ENCODE data around the gene KCNG3. TPM values are rescaled to one million over a fixed set of nuclear protein-coding genes. Genes with fewer than 3 reads are reported as not detected.

The KCNG3 gene
- total RNA-seq, 1 experiment from 2014 or later: 1.5 TPM

GRCh38 chr2:42421601-42422239, 72.1 kb downstream of the KCNG3 start:
- no peak overlapping the region for H3K4me3 ChIP-seq (replicated peaks in 1 of 2; ENCODE audit: low read depth in 1 of 2, low read length in 2 of 2)
- POLR2A ChIA-PET: no interaction called here
- no peaks in the 10 kb centered on the region for H4K20me1 ChIP-seq (ENCODE audit: insufficient read depth)
- no peaks in the 10 kb centered on the region for H3K27me3 ChIP-seq (ENCODE audit: insufficient read depth, low read length)
- TF ChIP-seq EZH2 (IDR thresholded peaks at IDR 0.05): no peak
- 0 out of 2 replicates have a peak, but pooled peaks have one; percentile 8 for TF ChIP-seq RAD21 (IDR thresholded peaks at IDR 0.05; ENCODE audit: low read depth)
- intact Hi-C loops (cut with micrococcal nuclease): no loop called here
- H3K79me2 ChIP-seq (ENCODE audit: insufficient read depth, low read length): no peaks in the 10 kb centered on the region
- no peaks in the 10 kb centered on the region for H3K36me3 ChIP-seq (ENCODE audit: control insufficient read depth in 1 of 2, insufficient read depth in 2 of 2, low read length in 2 of 2)
- H3K4me2 ChIP-seq (ENCODE audit: low read length): peak overlapping the region; percentile 70
- CTCF ChIA-PET: no interaction called here
- DNase-seq (ENCODE audit: low read depth, low spot score): no peak
- no TSS peak for BruUV-seq (replicated peaks)
- peak overlapping the region; percentile 55; the same call in 1 of the 2 replicates for H3K27ac ChIP-seq (ENCODE audit: low read depth, low read length)
- no peaks in the 10 kb centered on the region for H3K9me3 ChIP-seq (ENCODE audit: control insufficient read depth in 1 of 2, insufficient read depth in 1 of 2, low read depth in 1 of 2, low read length in 2 of 2)
- no peak overlapping the region for H3K9ac ChIP-seq (ENCODE audit: low read length)
- peaks cover 18 to 42% of the 10 kb centered on the region in 2 experiments for H3K4me1 ChIP-seq (ENCODE audit: control insufficient read depth in 1 of 2, insufficient read depth in 2 of 2, low read length in 2 of 2)
- RAD21 ChIA-PET (ENCODE audit: low non-redundant PET in 1 of 2, low total read pairs in 2 of 2, uncharacterized antibody in 2 of 2, unreplicated experiment in 2 of 2): no interaction called here
- H2AFZ ChIP-seq (ENCODE audit: low read depth, low read length, poor library complexity, severe bottlenecking): peak overlapping the region; percentile 10
- ATAC-seq: no peak
- H3K9me2 ChIP-seq (ENCODE audit: insufficient read depth): no peaks in the 10 kb centered on the region

GRCh38 chr2:42421157-42421485, 72.7 kb downstream of the KCNG3 start:
- Histone ChIP-seq H3K27me3 (ENCODE audit: insufficient read depth, low read length) (no peaks in the 10 kb centered on the region), H3K9me3 (ENCODE audit: control insufficient read depth in 1 of 2, insufficient read depth in 1 of 2, low read depth in 1 of 2, low read length in 2 of 2) (no peaks in the 10 kb centered on the region), H3K4me2 (ENCODE audit: low read length) (peak overlapping the region; percentile 70), H4K20me1 (ENCODE audit: insufficient read depth) (no peaks in the 10 kb centered on the region), H3K79me2 (ENCODE audit: insufficient read depth, low read length) (no peaks in the 10 kb centered on the region), H3K9ac (ENCODE audit: low read length) (peak overlapping the region; percentile 36), H3K27ac (ENCODE audit: low read depth, low read length) (peak overlapping the region; percentile 55; the same call in 1 of the 2 replicates), H3K4me3 (replicated peaks in 1 of 2; ENCODE audit: low read depth in 1 of 2, low read length in 2 of 2) (peak overlapping the region in 1 of 2 experiments; percentile 28; a peak in 2 of 4 replicates), H3K36me3 (ENCODE audit: control insufficient read depth in 1 of 2, insufficient read depth in 2 of 2, low read length in 2 of 2) (no peaks in the 10 kb centered on the region), H3K9me2 (ENCODE audit: insufficient read depth) (no peaks in the 10 kb centered on the region), H3K4me1 (ENCODE audit: control insufficient read depth in 1 of 2, insufficient read depth in 2 of 2, low read length in 2 of 2) (peaks cover 18 to 42% of the 10 kb centered on the region in 2 experiments), H2AFZ (ENCODE audit: low read depth, low read length, poor library complexity, severe bottlenecking) (peak overlapping the region; percentile 5)
- POLR2A ChIA-PET: no interaction called here
- BruUV-seq (replicated peaks): no TSS peak
- intact Hi-C loops (cut with micrococcal nuclease): no loop called here
- RAD21 ChIA-PET (ENCODE audit: low non-redundant PET in 1 of 2, low total read pairs in 2 of 2, uncharacterized antibody in 2 of 2, unreplicated experiment in 2 of 2): no interaction called here
- DNase-seq (ENCODE audit: low read depth, low spot score): no peak
- CTCF ChIA-PET: no interaction called here
- peak; percentile 54 for ATAC-seq
- TF ChIP-seq MAX (IDR thresholded peaks at IDR 0.05) (no peak), POLR2A (IDR thresholded peaks at IDR 0.05; ENCODE audit: borderline replicate concordance, extremely low read depth, insufficient read depth, insufficient read length) (no peak), FOSL1 (IDR thresholded peaks at IDR 0.05; ENCODE audit: low read depth) (no peak), SIN3A (IDR thresholded peaks at IDR 0.05; ENCODE audit: low read depth) (no peak), ZFX (IDR thresholded peaks at IDR 0.05) (no peak), YY1 (IDR thresholded peaks at IDR 0.05; ENCODE audit: extremely low read depth, insufficient replicate concordance, low read depth, low read length) (no peak), JUND (IDR thresholded peaks at IDR 0.05) (no peak), TCF7L2 (IDR thresholded peaks at IDR 0.05; ENCODE audit: borderline replicate concordance, extremely low read depth, insufficient read depth, insufficient read length) (no peak), EZH2phosphoT487 (IDR thresholded peaks at IDR 0.05; ENCODE audit: borderline replicate concordance) (no peak)

Measured in HCT116 (cell line).